Stomach (tissue), 9 donors: ENCODE data around the gene SLC26A1. TPM values are rescaled to one million over a fixed set of nuclear protein-coding genes. Genes with fewer than 3 reads are reported as not detected.
A peak's percentile ranks its signal among the peaks of the same experiment; 100 is the strongest.

Experiments used
- DNase-seq, 2 donors: peaks; one replicate each; pipeline versions ENCODE4 v3.0.0 to v3.0.0-alpha.2; 2013 to 2019
- H3K27ac ChIP-seq, 5 donors: fragments of 200-600 bp in 4 of 5; sonication (generic) in 4 of 5; one replicate each; pipeline ENCODE4 v1.5.1; 2013 to 2019; ENCODE audit warnings: mild to moderate bottlenecking in 1 of 5, moderate library complexity in 1 of 5
- H3K27me3 ChIP-seq, 3 donors: fragments of 200-600 bp; sonication (generic); one replicate each; pipeline ENCODE4 v1.5.1; 2017 to 2019; ENCODE audit warnings: mixed run types in 1 of 3
- H3K36me3 ChIP-seq, 4 donors: fragments of 200-600 bp; sonication (generic); 1 replicate in 3 of 4; 2 replicates in 1 of 4; pipeline ENCODE4 v1.5.1; 2016 to 2019
- H3K4me1 ChIP-seq, 4 donors: fragments of 200-600 bp; sonication (generic); one replicate each; pipeline ENCODE4 v1.5.1; 2016 to 2019
- H3K4me3 ChIP-seq, 4 donors: fragments of 200-600 bp; sonication (generic) in 3 of 4; one replicate each; pipeline ENCODE4 v1.5.1; 2016 to 2019; ENCODE audit warnings: mild to moderate bottlenecking in 1 of 4
- H3K9me3 ChIP-seq, 4 donors: fragments of 200-600 bp; sonication (generic); one replicate each; pipeline ENCODE4 v1.5.1; 2016 to 2019
- CTCF ChIP-seq, 7 experiments: fragments of 450-650 bp in 4 of 7; fragments of 200-600 bp in 3 of 7; sonication (generic) in 3 of 7; IDR thresholded peaks; one replicate each; pipeline ENCODE4 v1.5.1; 2016 to 2019; ENCODE audit warnings: antibody characterized with exemption in 7 of 7, control low read depth in 2 of 7, mild to moderate bottlenecking in 1 of 7
- EP300 ChIP-seq: sonication (generic); formaldehyde crosslinking; IDR thresholded peaks from one replicate; pipeline ENCODE4 v1.6.1; 2017; ENCODE audit warnings: antibody characterized with exemption
- POLR2A ChIP-seq, 4 donors: fragments of 450-650 bp; IDR thresholded peaks; one replicate each; pipeline ENCODE4 v1.6.1; 2016; ENCODE audit warnings: antibody characterized with exemption in 4 of 4, control low read depth in 2 of 4, mild to moderate bottlenecking in 1 of 4, moderate library complexity in 1 of 4
- POLR2AphosphoS5 ChIP-seq, 3 donors: sonication (generic); formaldehyde crosslinking; IDR thresholded peaks; one replicate each; pipeline ENCODE4 v1.6.1; 2016; ENCODE audit warnings: antibody characterized with exemption in 3 of 3
- WGBS, 5 donors: extraction: QIAGEN DNeasy Blood & Tissue Kit in 3 of 5; methylation state at CpG; one replicate each; pipeline versions ENCODE4 v1.1.5 to v1.1.7; 2013 to 2018; 5-methylcytosine and 5-hydroxymethylcytosine counted together
- intact Hi-C: fragments of 100-400 bp; cut with DNase I; formaldehyde crosslinking; loops from one replicate; pipeline ENCODE4 v1.15.1; 2023; ENCODE audit warnings: low total_unique reads
- polyA plus RNA-seq, 3 donors: library from polyadenylated mRNA; stranded (reverse); fragments of 200-250 nt; gene quantifications; one replicate each; pipeline ENCODE4 v1.2.3, GENCODE V29; 2013
- total RNA-seq, 5 donors: library from RNA; depleted of rRNA; stranded (reverse); fragments of >200 nt; gene quantifications; one replicate each; pipeline versions ENCODE4 v1.1.0 to v1.2.3, GENCODE V29; 2014 to 2016
- donor health status: healthy with polysubstance abuse.
- donor health status: Bipolar disorder and iron deficiency.
- donor health status: healthy.

SLC26A1 gene
- total and polyA plus RNA-seq, 8 donors = 0.18 to 8.9 (median 3.5) TPM; not detected in 3

- no peaks in the 10 kb centered on the region for H3K9me3 ChIP-seq
- WGBS, 5 donors = 56 to 81% (median 71%) methylated on average over 11 to 23 of the region's 23 CpGs
- DNase-seq = peak in 1 of 2 donors; percentile 63
- intact Hi-C loops = no loop called here
- H3K4me3 ChIP-seq = no peak overlapping the region
- peaks cover 37 to 55% (median 49%) of the 10 kb centered on the region in 4 donors for H3K4me1 ChIP-seq
- peaks cover 18 to 36% (median 32%) of the 10 kb centered on the region in 4 donors for H3K36me3 ChIP-seq
- H3K27me3 ChIP-seq = peaks cover 0 to 16% (median 0%) of the 10 kb centered on the region in 3 donors
- TF ChIP-seq POLR2AphosphoS5 (IDR thresholded peaks at IDR 0.05) (no peak), CTCF (IDR thresholded peaks at IDR 0.05) (no peak), EP300 (no peak), POLR2A (IDR thresholded peaks at IDR 0.05) (no peak)
- no peak overlapping the region for H3K27ac ChIP-seq
Observed at GRCh38 chr4:968621-969394, 24.4 kb downstream of the SLC26A1 start.

- TF ChIP-seq POLR2A (IDR thresholded peaks at IDR 0.05) = no peak
- no peak for TF ChIP-seq POLR2AphosphoS5 (IDR thresholded peaks at IDR 0.05)
- no peak for TF ChIP-seq EP300
- TF ChIP-seq CTCF (IDR thresholded peaks at IDR 0.05) = no peak
- H3K4me1 ChIP-seq = peaks cover 35 to 52% (median 46%) of the 10 kb centered on the region in 4 donors
Observed at GRCh38 chr4:968221-968620, 25.0 kb downstream of the SLC26A1 start.

GRCh38 chr4:967113-968104 lies 25.8 kb downstream of the SLC26A1 start:
- peaks cover 18 to 45% (median 40%) of the 10 kb centered on the region in 4 donors for H3K36me3 ChIP-seq
- 35 to 56% (median 48%) methylated on average over 40 to 76 of the region's 76 CpGs for WGBS, 5 donors
- no peak overlapping the region for H3K27ac ChIP-seq

More at GRCh38 chr4:968221-968620, 25.0 kb downstream of the SLC26A1 start:
- Histone ChIP-seq H3K36me3 (peaks cover 18 to 38% (median 33%) of the 10 kb centered on the region in 4 donors), H3K9me3 (no peaks in the 10 kb centered on the region), H3K27me3 (peaks cover 0 to 16% (median 0%) of the 10 kb centered on the region in 3 donors), H3K4me3 (peak overlapping the region in 1 of 4 donors; percentile 12), H3K27ac (no peak overlapping the region)
- intact Hi-C loops = no loop called here
- 10 to 53% (median 23%) methylated on average over 3 to 24 of the region's 24 CpGs for WGBS, 5 donors
- no peak for DNase-seq

More at GRCh38 chr4:967113-968104, 25.8 kb downstream of the SLC26A1 start:
- Histone ChIP-seq H3K9me3 (no peaks in the 10 kb centered on the region), H3K4me3 (peak overlapping the region in 2 of 4 donors; percentile 12 to 16), H3K27me3 (peaks cover 0 to 16% (median 0%) of the 10 kb centered on the region in 3 donors), H3K4me1 (peaks cover 31 to 46% (median 40%) of the 10 kb centered on the region in 4 donors)
- intact Hi-C loops = no loop called here
- TF ChIP-seq POLR2A (IDR thresholded peaks at IDR 0.05) = no peak
- TF ChIP-seq EP300 = no peak
- TF ChIP-seq CTCF (IDR thresholded peaks at IDR 0.05) = no peak
- TF ChIP-seq POLR2AphosphoS5 (IDR thresholded peaks at IDR 0.05) = no peak
- DNase-seq = peak in 1 of 2 donors; percentile 73
